SK-N-MC (cell line): ENCODE data around the gene ALDH3B2.

Experiments used
- EZH2 ChIP-seq: fragments of 200-600 bp; sonication (generic); IDR thresholded peaks from one replicate; pipeline ENCODE4 v1.6.1; 2017; ENCODE audit warnings: antibody characterized with exemption
- FOXP2 ChIP-seq: optimal IDR thresholded peaks from 2 replicates; pipeline ENCODE3; 2011; ENCODE audit warnings: mild to moderate bottlenecking, moderate library complexity; ENCODE audit not compliant: insufficient read depth; ENCODE audit errors: extremely low read length, control extremely low read depth
- POLR2AphosphoS5 ChIP-seq: IDR thresholded peaks from 2 replicates; pipeline ENCODE4 v1.6.1; 2012; ENCODE audit warnings: mild to moderate bottlenecking, low read depth, low read length, borderline replicate concordance

DNA sequence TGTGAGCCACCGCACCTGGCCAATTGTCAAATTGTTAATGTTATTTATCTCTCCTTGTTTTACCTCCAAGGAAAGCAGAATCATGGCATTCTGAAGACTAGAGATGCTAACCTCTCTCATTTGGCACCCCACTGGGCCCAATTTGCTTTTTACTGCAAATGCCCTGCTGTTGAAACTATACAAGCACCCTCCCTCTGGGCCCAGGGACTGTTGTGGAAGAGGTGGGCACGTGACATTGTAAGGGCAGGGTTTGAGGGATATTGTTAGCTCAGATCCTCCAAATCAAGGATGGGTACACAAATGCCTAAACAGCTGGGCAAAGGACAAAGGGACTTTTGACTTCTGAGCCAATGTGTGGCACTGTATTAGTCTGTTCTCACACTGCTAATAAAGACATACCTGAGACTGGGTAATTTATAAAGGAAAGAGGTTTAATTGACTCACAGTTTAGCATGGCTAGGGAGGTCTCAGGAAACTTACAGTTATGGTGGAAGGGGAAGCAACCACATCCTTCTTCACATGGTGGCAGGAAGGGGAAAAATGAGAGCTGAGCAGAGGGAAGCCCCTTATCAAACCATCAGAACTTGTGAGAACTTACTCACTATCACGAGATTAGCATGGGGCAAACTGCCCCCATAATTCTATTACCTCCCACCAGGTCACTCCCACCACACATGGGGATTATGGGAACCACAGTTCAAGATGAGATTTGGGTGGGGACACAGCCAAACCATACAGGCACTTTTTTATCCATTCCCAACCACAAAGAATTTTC is 6.5 kb upstream of the ALDH3B2 start:
- TF ChIP-seq POLR2AphosphoS5 (no peak), FOXP2 (no peak), EZH2 (no peak)
